DMS 273 treated with DMSO at 0.1 percent for 48 hours (cell line): ENCODE results near the gene GPR89B.
"Not testable (repeated sequence)": the region's sequence is repeated elsewhere in the genome, so short reads cannot be mapped to it uniquely, and the experiment has no call there.

Experiments used
- DNase-seq: peaks from one replicate; lab custom pipeline; 2025; lab: John Stamatoyannopoulos, UW

Gene GPR89B

DNA sequence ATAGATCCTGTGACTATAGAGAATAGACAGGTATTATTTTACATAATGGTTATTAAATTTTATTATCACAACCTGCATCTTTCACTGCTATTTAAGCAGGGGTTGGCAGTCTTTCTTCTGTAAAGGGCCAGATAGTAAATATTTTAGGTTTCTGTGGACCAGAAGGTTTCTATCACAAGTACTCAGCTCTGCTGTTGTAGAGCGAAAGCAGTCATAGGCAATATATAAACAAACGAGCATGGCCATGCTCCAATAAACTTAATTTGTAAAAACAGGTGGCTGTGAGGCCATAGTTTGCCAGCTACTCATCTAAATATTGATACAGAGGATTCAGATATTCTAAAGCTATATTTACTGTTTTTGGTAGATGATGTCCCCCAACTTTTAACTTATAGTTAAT, 12.2 kb downstream of the GPR89B start:
- DNase-seq, result not testable (repeated sequence)

- DNase-seq, result not testable (repeated sequence)
Measured at GRCh38 chr1:147942563-147942962, 14.3 kb downstream of the GPR89B start.

DNA sequence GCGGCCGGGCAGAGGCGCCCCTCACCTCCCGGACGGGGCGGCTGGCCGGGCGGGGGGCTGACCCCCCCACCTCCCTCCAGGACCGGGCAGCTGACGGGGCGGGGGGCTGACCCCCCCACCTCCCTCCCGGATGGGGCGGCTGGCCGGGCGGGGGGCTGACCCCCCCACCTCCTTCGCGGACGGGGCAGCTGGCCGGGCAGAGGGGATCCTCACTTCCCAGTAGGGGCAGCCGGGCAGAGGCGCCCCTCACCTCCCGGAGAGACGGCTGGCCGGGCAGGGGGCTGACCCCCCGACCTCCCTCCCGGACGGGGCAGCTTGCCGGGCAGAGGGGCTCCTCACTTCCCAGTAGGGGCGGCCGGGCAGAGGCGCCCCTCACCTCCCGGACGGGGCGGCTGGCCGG, 21.3 kb downstream of the GPR89B start:
- not testable (repeated sequence) for DNase-seq

GRCh38 chr1:147958906-147959305, 30.7 kb downstream of the GPR89B start:
- DNase-seq, result not testable (repeated sequence)

DNA sequence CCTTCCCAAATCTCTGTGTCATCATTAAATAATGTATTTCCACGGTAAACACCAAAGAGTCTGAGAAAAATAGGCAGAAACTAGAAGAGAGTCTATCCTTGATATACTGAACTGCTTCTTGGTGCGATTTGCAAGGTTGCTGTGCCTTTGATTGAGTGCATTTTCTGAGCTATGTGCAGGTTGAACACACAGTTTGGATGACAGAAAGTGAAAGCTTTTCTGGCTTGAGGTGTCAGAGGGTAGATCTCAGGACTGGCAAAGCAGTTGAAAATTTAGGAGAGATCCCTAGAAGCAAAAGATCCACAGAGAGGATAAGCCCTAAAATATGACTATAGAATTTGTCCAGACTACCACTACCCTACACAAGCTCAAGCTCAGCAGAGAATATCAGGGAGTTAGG, 31.5 kb downstream of the GPR89B start:
- DNase-seq, result not testable (repeated sequence)

- DNase-seq, result not testable (repeated sequence)
Measured at GRCh38 chr1:147964575-147964974, 36.4 kb downstream of the GPR89B start.

- DNase-seq, result not testable (repeated sequence)
Measured at GRCh38 chr1:147966657-147967056, 38.4 kb downstream of the GPR89B start.

GRCh38 chr1:147978896-147979651, 50.9 kb downstream of the GPR89B start:
- not testable (repeated sequence) for DNase-seq

DNA sequence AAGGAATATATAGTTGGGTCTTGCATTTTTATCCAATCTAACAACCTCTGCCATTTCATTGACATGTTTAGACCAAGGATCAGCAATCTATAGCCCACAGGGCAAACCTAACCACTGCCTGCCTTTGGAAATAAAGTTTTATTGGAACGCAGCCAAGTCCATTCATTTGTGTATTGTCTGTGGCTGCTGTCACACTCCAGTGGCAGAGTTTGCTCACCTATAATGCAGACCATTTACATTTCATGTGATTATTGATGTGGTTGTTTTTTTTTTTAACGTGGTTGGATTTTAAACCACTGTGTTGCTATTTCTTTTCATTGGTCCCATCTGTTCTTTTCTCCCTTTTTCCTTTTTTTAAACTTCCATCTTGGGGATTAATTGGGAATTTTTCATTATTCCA, 57.2 kb downstream of the GPR89B start:
- not testable (repeated sequence) for DNase-seq

GRCh38 chr1:147987893-147988292, 59.7 kb downstream of the GPR89B start:
- DNase-seq, result not testable (repeated sequence)

DNA sequence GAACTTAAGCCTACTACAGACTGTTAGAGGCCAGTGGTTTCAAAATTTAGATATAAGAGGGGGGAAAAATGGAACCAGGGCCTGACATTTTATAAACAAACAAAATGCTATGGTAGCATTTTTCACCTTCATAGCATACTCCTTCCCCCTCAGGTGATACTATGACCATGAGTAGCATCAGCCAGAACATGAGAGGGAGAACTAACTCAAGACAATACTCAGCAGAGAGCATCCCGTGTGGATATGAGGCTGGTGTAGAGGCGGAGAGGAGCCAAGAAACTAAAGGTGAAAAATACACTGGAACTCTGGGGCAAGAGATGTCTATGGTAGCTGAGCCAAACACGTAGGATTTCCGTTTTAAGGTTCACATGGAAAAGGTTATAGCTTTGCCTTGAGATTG, 64.7 kb downstream of the GPR89B start:
- not testable (repeated sequence) for DNase-seq

- not testable (repeated sequence) for DNase-seq
Measured at GRCh38 chr1:147993400-147993799, 65.2 kb downstream of the GPR89B start.

DNA sequence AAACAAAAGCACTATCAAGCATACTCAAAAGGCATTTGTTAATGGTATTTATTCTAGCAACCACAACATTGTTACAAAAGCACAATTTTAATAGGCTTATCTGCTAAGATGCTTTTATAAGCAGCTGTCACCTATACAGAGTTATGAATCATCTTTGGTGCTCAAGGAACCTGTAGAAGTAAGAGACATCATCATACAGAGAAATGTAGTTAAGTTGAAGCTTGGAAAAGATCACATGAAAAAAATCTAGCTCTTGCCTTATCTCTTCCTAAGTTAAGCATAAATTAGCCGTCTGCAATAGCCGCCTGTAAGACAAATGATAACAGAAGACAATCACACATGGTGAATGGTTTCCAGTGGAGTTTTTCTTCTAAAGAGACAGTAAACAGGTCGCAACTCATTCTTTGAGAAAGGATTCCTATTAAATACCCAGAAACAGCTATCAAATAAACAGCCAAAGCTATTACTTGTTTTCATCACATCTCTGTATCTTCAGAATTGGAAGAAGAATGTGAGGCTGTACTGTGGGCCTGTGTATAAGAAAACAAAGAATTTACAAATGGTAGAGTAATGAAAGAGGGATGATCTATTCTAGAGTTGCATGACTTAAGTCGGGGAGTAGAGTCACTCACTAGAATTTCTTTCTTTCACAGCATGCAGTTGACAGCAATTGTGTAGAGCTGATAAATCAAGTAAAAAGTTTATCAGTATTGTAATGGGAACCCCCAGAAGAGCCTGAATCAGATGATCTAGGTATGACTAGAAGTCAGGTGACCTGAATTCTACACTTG, 65.8 kb downstream of the GPR89B start:
- DNase-seq, result not testable (repeated sequence)

DNA sequence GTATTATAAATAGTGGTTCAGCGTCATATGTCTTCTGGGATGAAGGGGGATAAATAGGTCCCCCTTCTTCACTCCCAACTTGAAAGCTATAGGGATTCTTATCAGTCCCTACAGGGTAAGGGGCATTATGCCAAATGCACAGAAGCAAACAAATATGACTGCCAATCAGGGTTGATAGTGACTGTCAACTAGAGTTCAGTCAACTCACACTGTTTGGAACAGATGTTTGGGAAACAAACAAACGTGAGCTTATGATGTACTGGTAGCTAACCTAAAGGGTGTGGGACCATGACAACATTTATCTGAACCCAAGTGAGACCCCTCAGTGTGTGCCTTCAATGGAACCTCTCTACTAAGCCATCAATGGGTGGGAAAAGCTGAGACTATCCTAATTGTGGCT, 67.9 kb downstream of the GPR89B start:
- DNase-seq, result not testable (repeated sequence)

DNA sequence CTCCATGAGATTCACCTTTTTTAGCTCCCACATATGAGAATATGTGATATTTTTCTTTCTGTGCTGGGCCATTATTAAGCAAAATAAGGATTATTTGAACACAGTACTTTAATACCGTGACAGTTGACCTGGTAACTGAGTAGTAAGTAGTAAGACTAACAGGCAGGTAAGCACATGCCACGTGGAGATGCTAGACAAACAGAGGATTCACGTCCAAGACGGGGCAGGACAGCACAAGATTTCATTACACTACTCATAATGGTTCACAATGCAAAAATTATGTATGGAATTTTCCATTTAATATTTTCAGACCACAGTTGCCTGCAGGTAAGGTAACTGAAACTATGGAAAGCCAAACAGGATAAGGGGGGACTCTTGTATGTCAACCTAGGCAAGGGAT, 79.5 kb downstream of the GPR89B start:
- not testable (repeated sequence) for DNase-seq

GRCh38 chr1:148010527-148010926, 82.3 kb downstream of the GPR89B start:
- DNase-seq, result no peak

DNA sequence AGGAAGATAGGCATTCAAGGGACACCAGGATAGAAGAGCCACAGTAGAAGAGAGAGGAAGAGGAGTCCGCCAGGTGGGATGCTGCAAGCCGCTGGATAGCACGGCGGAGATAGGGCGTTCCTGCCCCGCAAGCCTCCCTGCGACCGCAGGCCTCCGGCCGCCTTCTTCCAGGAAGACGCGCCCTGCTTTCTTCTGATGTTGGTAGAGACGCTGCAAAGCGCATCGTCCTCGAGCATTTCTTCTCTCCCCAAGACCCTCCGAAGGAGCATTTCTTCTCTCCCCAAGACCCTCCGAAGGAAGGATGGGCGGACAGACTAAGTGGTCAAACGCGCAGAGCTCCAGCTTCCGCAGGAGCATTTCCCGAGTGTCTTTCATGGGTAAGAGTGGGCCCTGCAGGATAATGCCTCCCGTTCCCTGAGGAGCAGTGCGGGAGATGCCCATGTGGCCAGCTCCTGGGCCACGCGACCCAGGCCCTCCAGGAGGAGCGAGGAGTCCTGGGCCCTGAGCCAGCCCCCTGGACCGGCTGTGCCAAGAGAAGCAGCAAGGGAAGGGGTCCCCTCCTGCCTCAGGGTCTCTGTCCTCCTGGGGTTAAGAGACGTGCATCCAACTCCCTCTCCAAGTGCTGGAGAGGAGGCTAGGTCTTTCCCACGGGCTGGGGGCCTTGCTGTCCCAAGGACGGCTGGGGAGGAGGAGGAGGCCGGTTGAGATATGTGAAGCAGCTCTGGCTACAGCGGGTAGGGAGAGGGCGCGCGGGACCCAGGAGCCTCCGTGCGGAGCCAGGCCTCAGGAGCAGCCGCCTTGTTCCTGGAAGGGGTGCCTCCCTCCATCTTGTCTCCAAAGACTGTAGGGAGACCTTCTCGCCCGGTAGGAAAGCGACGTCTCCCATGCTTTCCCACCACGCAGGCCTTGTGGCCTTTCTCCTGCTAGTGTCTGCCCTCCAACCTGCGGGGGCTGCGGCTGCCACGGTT, 85.2 kb downstream of the GPR89B start:
- DNase-seq, result not testable (repeated sequence)

DNA sequence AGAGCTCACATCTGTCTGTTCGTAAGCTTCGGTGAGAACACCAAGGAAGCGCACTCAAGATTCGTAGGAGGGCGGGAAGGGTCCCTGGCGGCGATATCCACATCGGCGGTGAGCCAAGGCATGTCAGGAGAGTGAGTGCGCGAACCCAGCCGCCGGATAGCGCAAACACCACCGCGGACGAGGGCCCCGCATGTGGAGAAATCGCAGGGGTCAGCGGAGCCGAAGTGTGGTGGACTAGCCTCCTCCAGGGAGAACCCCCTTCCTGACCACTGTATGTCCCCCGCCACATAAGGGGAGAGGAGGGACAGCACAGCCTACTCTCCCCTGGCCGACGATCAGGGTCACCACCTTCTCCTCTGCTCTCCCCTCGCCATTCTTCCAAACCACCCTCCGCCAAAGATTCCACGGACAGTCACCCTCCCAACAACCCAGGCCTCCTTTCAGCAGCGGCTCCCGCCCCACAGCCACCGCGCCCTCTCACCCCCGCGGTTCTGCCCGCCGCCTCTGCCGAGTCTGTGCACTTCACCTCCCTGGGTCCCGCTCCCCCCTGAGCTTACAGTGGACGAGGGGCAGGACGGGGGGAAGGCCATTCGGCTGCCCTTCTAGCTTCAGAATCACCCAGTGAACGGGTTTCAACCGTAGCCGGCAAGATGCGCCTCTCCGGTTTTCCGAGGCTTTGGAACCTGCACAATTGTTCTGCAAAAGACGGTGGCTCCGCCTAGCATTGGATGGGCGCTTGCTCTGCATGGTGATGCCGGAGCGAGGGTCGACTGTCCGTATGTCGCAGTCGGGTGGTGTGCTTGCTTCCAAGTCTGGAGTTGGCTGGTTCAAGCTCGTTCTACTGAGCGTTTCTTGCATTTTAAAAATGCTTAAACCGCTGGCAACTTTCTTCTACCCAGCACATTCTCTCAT, 86.3 kb downstream of the GPR89B start:
- DNase-seq, result not testable (repeated sequence)

DNA sequence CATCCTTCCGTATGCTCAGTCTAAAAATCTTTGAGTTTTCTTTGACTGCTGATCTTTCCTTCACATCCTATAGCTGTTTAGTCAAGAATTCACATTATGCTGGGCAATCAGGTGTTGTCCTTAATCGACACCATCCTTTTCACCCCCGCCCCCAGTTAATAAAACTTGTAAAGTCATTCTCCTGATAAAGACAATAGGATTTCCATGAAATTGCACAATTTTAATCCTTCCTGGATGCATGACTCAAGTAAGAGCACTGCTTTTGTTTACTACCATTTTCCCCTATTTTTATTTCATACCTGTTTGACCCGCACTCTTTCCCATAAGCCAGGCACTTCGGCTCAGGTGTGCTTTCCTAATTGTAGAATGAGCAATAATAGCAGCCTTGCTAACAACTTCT, 96.7 kb downstream of the GPR89B start:
- DNase-seq, result not testable (repeated sequence)

GRCh38 chr1:148027004-148027403, 98.8 kb downstream of the GPR89B start:
- not testable (repeated sequence) for DNase-seq

DNA sequence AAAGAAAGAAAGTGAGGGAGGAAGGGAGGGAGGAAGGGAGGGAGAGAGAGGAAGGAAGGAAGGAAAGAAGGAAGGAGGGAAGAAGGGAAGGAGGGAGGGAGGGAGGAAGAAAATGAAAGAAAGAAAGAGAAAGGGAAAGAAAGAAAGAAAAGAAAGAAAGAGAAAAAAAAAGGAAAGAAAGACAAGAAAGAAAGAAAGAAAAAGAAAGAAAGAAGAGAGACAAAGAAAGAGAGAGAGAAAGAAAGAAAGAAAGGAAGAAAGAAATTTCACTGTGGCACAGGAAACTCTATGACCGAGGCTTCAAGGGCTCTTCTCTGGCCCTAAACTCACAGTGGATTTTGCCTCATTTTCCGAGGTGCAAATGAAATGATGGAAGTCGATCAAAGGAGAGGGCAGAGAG, 104.0 kb downstream of the GPR89B start:
- not testable (repeated sequence) for DNase-seq
